ENCODE data around the gene TTF2.

The TTF2 gene

DNA sequence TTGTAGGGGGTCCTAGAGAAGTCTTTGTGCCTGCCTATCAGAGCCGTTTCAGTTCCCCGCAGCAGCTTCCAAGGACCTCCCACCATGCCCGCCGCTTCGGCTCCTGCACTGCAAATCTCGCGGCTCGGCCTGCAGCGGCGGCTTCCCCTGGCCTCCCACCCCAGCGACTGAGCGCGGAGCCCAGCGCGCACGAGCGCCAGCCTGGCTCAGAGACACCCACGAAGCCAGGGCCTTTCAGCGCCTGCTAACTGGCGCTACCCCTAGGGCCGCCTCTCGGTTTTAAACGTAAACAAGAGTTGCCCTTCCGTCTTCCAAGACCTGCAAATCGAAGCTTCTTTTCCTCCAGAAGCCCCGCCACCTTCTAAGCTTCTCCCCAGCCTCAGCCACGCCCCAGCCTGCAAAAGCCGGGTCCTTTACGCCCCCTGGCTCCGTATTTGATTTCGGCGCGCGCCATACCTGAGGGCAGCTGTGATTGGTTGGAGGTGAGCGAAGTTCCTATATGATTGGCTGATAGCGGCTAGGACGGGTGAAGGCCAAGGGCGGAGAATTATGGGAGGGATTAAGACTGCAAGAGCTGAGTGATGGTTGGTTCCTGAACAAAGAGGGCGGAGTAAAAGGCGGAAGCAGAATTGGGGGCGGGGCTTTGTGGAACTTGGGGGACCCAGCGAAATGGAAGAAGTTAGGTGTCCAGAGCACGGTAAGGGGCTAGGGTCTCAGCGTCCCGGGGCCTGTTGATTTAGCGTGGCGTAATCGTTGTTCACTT is at the start of gene TTF2:
Gene TTF2, plus strand, starts transcription at position 649 of the 763 bp plus-strand sequence. Its CDS starts 21 bp downstream, at position 670.
- peak; percentile 40 to 96 (median 88) for DNase-seq

GRCh38 chr1:117011334-117011733 is 48.8 kb upstream of the TTF2 start:
- no peak for DNase-seq

- DNase-seq: no peak
Measured at GRCh38 chr1:117013309-117013858, 46.7 kb upstream of the TTF2 start.

DNA sequence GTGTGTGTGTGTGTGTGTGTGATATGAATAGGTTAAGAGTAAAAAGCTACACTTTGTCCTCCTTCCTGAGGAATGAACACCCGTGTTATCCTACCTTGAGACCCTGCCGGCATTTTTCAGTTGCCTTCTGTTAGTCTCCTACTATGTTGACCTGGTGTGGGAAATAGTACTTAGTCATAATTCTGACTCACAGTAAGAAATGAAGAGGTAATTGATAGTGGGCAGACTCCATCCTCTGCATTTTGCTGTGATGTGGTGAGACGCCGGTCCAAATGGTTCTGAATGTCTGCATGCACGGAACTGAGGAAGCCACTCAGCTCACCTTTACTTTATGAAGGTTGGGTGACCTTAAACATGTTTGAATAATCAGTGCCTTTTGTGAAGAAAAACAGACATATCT is 45.9 kb upstream of the TTF2 start:
- DNase-seq: no peak

DNA sequence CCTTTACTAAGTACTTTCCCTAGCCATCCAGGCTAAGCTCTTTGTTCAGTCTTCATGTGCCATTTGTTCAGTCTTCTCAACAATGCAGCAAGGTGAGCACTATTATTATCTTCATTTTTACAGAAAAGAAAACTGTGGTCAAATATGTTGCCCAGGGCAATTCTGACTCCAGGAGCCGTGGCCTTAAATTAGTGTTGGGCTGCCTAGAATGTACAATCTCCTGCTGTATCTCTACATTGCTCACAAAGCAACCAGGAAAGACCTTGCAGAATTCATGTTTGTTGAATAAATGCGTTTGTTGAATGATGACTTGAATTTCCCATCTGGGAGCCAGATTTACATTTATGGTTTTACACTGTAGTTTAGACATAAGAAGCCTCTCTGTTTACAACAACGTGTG is 44.4 kb upstream of the TTF2 start:
- DNase-seq: no peak

DNA sequence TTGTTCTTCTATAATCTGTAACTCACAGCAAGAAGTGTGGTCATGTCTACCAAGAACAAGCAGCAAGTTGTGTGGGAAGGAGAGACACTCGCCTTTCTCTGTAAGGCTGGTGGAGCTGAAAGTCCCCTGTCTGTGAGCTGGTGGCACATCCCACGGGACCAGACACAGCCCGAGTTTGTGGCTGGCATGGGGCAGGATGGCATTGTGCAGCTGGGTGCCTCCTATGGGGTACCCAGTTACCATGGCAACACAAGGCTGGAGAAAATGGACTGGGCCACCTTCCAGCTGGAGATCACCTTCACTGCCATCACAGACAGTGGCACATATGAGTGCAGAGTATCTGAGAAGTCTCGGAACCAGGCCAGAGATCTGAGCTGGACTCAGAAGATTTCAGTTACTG is 43.1 kb upstream of the TTF2 start:
- peak in 11 of 56 donors; percentile 4 to 31 (median 15) for DNase-seq

DNA sequence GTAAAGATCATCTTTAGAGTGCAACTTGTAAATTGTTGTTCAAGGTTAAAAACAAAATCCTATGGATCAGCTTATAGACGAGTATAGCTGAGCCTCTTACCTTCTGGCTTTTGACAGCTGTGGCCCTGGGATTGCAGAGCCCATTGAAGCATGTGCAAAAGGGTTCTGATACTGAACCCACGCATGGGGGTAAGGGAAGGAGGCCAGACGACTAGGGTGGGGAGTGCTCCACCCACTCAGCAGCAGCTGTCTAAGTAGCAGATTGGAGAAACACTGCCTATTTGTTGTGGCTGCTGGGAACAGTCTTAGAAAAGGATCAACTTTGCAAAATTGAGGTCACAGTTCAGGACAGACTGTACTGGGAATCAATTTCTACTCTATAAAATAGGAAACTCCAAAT is 42.5 kb upstream of the TTF2 start:
- peak in 2 of 56 donors; percentile 10 to 25 for DNase-seq

DNA sequence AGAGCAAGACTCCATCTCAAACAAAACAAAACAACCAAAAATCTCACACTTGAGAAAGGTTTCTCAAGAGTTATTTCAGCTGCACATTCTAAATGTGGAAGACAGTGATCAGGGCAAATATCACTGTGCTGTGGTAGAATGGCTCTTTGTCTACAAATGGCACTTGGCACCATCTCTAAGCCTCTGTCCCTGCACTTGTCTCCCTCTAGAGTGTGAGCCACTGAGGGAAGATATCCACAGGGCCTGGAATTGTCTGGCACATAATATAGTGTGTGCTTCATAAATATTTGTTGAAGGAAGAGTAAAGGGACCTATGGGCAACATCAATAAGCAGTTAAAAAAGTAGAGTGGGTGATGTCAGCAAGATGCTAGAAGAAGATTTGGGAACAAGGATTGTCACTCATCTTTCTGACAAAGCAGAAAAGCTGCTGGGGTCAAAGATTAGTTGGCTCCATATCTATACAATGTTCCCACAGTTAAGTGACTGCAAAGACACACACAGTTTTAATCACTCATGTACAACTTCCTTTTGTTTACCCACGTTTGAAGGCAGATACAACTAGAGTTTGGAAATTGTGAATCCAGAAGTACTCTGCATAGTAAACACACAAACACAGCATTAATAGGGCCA is 39.5 kb upstream of the TTF2 start:
- peak in 10 of 56 donors; percentile 3 to 51 (median 22) for DNase-seq

GRCh38 chr1:117022114-117022513 is 38.0 kb upstream of the TTF2 start:
- no peak for DNase-seq

DNA sequence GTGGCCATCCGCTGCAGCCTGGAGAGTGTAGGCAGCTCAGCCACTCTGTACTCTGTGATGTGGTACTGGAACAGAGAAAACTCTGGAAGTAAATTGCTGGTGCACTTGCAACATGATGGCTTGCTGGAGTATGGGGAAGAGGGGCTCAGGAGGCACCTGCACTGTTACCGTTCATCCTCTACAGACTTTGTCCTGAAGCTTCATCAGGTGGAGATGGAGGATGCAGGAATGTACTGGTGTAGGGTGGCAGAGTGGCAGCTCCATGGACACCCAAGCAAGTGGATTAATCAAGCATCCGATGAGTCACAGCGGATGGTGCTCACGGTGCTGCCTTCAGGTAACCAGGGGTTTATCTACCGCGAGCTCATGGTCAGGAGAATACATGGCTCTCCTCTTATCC is 34.6 kb upstream of the TTF2 start:
- no peak for DNase-seq

GRCh38 chr1:117026361-117026760 is 33.8 kb upstream of the TTF2 start:
- DNase-seq: no peak

DNA sequence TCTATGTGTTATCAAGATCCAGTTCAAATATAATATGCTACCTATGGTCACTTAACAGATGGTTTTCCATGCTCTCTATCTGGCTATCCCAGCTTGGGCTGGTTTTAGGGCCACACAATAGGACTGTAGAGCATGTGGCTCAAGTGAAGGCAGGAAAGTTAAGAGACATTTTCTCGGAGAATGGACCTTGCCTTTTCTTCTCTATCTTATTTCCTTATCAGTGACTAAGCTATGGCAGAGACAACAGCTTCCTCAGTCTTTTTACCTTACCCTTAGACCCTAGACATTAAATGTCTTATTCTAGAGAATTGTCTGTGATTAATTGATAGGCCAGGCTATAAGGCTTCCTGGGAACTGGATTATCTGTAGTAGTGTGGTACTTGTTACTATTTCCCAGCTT is 30.4 kb upstream of the TTF2 start:
- DNase-seq: no peak

- DNase-seq: no peak
Measured at GRCh38 chr1:117030271-117030877, 29.8 kb upstream of the TTF2 start.

DNA sequence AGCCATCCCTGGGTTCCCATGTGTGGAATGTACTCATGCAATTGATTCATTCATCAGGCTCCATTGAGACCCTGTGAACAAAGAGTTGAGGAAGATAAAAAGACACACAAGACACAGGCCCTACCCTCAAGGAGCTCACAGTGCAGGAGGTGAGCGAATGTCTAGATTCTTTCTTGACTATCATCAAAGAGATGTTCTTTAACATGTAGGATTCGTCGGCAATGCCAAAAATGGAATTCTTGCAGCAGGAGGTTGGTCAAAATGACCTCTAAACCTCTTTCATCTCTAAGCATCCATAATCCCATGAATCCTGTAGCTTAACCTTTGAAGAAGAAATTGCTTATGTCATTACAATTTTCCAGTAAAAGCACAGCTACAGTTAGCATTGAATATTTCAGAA is 27.9 kb upstream of the TTF2 start:
- no peak for DNase-seq

- no peak for DNase-seq
Measured at GRCh38 chr1:117032681-117033539, 27.2 kb upstream of the TTF2 start.

DNA sequence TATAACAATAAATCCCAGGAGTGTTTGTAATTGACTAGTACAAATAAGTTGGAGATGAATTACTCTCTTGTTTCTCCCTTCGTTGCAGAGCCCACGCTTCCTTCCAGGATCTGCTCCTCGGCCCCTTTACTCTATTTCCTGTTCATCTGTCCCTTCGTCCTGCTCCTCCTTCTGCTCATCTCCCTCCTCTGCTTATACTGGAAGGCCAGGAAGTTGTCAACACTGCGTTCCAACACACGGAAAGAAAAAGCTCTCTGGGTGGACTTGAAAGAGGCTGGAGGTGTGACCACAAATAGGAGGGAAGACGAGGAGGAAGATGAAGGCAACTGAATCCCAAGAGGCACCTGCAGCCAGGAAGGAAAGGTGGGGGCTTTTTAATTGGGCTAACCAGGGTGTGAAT is 26.4 kb upstream of the TTF2 start:
- DNase-seq: no peak

DNA sequence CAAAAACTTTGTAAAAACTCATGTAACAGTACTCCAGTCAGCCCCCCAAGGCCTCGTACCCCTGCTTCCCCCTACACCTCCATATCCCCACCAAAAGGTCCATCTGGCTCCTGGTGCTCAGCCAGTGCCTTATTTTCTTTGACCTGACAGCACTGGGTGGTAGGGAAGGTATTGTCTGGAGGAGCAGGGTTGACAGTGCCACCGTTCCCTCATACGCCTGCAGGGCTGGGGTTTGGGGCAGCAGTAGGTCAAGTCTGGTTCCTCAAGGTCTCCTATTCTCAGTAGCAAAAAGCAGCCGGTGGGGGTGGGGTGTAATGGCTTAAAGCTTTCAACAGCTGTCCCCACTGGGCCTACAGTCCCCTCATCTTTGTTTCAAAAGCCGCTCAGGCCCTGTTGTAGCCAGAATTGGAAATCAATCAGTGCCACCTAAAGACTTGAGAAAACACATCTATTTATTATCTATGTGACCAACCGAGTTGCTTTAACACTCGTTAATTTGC is 25.3 kb upstream of the TTF2 start:
- no peak for DNase-seq

DNA sequence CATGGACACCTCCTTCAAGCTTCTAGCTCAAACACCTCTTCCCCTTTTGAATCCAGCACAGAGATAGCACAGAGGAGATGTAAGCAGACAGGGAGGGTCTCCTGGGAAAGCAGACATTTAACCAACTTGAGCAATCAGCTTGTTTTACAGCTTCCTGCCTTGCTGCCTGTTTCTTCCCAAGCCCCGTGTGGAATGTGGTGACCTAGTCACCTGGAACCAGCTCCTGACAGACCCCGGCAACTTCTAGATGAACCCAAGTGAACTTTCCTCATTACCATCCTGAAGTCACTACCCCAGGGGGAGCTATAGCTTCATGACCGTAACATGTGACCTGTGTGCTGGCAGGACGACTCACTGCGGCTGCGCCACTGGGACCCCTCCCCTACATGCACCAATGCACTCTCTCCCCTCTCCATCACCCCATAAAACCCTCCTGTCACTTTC is 24.1 kb upstream of the TTF2 start:
- DNase-seq: no peak

DNA sequence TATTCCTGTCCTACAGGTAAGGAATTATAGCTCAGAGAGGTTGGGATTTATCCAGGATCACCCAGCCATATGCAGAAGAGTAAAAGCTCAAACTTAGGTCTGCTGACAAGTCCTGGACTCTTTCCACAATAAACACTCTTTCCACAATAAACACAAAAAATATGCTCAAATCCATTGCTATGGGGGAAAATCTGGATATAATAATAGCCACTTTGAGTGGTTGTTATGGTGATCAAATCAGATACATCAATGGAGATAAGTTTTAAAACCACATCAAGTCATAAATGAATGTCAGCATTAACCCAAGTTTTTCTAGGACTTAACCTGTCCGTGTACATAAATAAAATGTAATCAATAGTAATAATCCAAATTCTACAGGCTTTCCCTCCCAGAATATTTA is 22.3 kb upstream of the TTF2 start:
- DNase-seq: no peak

DNA sequence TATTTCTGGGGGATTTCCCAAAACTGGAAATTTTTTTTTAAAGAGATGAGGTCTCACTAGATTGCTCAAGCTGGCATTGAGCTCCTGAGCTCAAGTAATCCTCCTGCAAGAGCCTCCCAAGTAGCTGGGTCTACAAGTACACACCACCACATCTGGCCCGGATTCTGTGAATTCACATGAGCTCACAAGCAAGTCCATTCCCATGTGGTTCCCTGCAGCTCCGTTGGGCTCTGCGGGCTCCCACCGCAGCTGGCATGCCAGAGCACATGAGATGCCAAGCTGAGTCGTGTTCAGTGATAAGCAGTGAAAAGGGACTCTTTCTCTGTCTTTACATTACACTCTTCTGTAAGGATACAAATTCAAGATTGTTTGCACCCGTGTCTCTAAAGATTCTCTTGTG is 21.9 kb upstream of the TTF2 start:
- DNase-seq: no peak

DNA sequence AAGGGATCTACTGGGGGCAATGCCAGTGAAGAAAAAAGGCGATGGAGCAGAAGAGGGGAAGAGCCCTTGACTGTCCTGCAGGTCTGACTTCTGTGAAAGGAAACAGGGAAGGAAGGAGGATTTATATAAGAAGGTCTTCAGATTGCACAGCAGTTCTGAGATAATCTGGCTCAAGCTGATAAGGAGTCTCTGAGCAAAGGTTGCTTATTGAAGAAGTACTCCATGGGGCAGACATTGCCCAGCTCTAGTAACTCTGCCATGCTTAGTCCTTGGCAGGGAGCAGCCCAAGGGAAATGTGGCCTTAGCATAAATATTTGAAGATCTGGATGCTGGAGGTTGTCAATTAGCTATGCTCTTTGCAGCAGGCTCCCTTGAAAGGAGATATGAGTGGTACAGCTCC is 15.9 kb upstream of the TTF2 start:
- no peak for DNase-seq

Measured in amygdala (tissue), 56 donors.